Posterior vena cava (tissue), 2 donors: Measurements from ENCODE around the gene FCHSD2. TPM values are rescaled to one million over a fixed set of nuclear protein-coding genes. Genes with fewer than 3 reads are reported as not detected.
"Not testable (repeated sequence)": the region's sequence is repeated elsewhere in the genome, so short reads cannot be mapped to it uniquely, and the experiment has no call there.

Experiments
- DNase-seq: peaks from one replicate; pipeline ENCODE4 v3.0.0-alpha.2; 2020; ENCODE audit warnings: low spot score
- intact Hi-C, 2 donors: fragments of 100-400 bp; cut with DNase I; formaldehyde crosslinking; loops; one replicate each; pipeline versions ENCODE4 v1.14.1 to v1.14.2; 2022 to 2023
- total RNA-seq, 2 donors: library from RNA; stranded (reverse); fragmentation: NEBNext Ultra II Directional; extraction: Animal tissue kit (Norgen Biotek cat#: 25700); gene quantifications; one replicate each; pipeline ENCODE4 v1.2.1, GENCODE V29; 2021
- donor health status: DM: yes; HTN: yes; CAD: no.
- donor health status: DM: yes; HTN: yes; CAD: no.

The FCHSD2 gene
- total RNA-seq, 2 donors from 2014 or later: 55.6 to 62.1 TPM

DNA sequence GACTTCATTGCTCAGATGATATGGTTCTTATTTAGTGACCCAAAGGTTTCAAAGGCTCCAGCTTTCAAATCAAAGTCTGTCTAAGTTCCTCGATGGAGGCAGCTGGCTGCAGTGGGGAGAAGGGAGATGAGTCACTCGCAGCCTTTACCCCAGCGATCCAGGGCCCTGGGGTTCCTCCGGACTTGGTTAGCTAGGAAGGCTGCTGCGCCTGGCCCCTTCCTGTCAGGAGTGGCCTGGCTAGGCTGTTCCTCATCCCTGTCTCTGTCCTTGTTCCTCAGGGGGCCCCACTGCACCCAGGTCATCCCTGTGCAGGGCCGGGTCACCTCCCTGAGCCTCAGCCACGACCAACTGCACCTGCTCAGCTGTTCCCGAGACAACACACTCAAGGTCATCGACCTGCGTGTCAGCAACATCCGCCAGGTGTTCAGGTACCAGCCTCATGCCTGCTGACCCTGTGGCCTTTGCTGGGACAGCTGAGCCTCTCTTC is 314.0 kb downstream of the FCHSD2 start:
- intact Hi-C loops: loop anchor here in 1 of 2 donors (10.0 kb wide), 2 partner anchors 317 to 417 kb away; partner anchors contain the start of gene FCHSD2
- DNase-seq: no peak

- DNase-seq: not testable (repeated sequence)
- intact Hi-C loops: loop anchor here in 1 of 2 donors (10.0 kb wide), 2 partner anchors 317 to 417 kb away; partner anchors contain the start of gene FCHSD2
These were observed 314.5 kb downstream of the FCHSD2 start for GRCh38 chr11:72827656-72828055.

DNA sequence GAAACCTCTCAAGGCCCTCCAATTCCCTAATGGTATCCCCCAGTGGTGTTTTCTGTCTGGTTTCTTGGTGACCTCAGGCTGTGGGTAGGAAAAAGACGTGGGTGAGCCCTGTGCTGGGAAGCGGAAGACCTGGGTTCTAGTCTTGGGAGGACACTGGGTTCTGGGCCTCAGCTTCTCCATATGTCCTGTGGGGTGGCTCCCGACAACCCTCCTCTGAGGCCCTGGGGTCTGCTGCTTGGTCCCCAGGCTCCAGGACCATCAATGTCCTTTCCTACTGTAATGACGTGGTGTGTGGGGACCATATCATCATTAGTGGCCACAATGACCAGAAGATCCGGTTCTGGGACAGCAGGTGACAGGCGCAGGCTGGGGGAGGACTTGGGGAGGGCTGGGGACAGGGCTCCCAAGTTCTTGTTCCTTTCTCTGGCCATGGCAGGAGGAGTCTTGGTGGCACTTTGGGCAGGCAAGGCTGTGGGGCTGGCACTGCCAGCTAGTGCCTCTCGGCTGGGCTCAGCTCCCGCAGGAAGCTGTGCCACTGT is 315.1 kb downstream of the FCHSD2 start:
- intact Hi-C loops: loop anchor here in 1 of 2 donors (10.0 kb wide), 2 partner anchors 318 to 418 kb away; partner anchors contain the start of gene FCHSD2
- DNase-seq: no peak

DNA sequence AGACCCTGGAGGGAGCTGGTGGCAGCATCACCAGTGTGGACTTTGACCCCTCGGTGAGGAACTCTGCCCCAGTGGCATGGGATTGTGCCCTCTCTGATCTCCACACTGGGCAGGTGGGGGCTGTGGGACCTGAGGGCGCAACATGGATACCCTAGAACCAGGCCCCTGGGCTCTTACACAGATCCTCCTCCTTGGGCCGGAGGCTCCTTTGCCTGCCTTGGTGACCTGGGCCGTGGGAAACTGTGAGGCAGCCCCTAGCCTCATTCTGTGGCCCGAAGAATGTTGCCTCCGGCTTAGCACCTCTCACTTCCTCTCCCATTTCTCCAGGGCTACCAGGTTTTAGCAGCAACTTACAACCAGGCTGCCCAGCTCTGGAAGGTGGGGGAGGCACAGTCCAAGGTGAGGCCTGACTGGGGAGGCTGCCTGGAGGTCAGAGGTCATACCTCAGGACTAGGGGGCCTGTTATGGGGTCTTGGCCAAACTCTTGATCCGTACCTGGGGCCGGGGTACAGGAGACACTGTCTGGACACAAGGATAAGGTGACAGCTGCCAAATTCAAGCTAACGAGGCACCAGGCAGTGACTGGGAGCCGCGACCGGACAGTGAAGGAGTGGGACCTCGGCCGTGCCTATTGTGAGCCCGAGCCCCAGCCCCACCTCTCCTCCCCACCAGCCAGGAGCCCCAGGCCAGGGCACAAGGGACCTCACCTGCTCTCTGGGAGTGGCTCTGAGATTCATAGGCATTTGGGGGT is 315.8 kb downstream of the FCHSD2 start:
- intact Hi-C loops: loop anchor here in 1 of 2 donors (10.0 kb wide), 2 partner anchors 318 to 418 kb away; partner anchors contain the start of gene FCHSD2
- no peak for DNase-seq

DNA sequence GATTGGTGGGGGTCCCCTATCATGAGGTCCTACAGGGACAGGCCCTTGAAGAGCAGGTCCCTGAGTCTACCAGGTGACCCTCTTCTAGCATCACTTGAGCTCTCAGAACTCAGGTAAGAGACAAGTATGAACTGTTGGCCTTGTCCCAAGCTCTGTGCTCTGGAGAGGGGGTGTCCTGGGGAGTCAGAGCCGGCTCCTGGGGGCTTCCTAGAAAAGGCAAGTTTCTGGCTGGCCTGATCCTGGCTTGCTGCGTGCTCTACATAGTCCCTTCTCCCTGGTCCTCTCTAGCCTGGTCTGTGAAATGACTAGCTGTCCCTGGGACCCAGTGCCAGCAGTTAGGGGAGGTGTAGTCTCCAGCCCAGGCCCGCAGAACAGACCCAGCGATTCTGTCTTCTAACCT is 316.5 kb downstream of the FCHSD2 start:
- intact Hi-C loops: loop anchor here in 1 of 2 donors (10.0 kb wide), 2 partner anchors 319 to 419 kb away; partner anchors contain the start of gene FCHSD2
- DNase-seq: no peak

DNA sequence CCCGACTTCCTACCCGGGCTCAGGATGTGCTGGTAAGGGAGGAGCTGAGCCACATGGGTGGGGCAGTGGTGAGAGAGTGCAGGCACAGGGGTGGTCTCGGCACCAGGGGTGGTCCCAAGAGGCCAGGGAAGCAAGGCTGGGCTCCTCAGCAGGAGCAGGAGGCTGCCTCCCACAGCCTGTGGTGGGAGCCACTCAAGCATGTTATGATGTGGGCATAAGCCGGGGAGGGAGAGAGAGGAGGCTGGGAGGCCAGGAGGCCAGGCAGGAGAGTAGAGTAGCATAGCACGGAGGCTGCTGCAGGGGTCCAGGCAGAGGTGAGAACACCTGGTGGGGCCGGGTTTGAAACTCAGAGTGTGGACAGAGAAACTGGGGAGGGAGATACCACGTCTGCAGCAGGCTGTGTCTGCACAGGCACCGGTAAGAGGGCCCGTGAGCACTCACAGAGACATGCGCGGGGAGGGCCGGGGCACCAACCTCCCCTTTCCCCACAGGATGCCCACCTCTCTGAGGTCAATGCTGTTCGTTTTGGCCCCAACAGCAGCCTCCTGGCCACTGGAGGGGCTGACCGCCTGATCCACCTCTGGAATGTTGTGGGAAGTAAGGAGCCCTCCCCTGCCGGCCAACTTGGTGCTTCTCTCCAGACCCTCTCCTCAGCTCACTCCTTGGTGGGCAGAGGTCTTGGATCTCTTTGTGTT is 317.2 kb downstream of the FCHSD2 start:
- DNase-seq: no peak
- intact Hi-C loops: loop anchor here in 1 of 2 donors (10.0 kb wide), 2 partner anchors 320 to 420 kb away; partner anchors contain the start of gene FCHSD2

GRCh38 chr11:72824020-72824419 is 318.1 kb downstream of the FCHSD2 start:
- intact Hi-C loops: loop anchor here in 1 of 2 donors (10.0 kb wide), 2 partner anchors 321 to 421 kb away; partner anchors contain the start of gene FCHSD2
- DNase-seq: no peak

DNA sequence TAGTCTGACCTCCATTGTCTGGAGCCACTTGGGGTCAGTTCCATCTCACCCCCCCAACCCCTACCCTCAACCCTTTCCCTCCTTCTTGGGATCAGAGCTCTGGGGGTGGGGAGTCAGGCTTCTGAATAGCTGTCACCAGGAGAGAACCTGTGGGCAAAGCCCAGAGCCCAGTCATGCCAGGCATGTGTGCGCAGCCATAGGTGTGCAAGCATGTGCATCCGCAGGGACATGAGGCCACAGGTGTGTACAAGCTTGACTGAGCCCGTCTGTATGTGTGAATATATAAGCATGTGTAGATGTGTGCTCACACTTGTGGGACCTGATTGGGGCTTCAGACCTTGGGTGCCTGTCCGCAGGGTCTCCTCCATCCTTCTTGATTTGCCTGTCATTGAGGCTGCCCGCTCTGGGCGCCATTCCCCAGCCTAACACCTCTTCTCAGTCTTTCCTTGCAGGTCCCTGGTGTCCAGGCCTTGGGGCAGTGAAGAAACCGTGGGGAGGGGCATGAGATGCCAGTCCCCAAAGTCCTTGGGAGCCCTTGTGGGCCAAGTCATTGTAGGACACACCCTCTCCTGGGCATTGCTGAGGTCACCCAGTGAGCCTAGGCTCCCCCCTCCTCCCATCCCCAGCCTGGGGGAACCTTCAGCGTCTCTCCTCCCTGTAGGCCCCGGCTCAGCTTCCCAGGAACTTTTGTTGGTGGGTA is 318.9 kb downstream of the FCHSD2 start:
- intact Hi-C loops: loop anchor here in 1 of 2 donors (10.0 kb wide), 2 partner anchors 322 to 422 kb away; partner anchors contain the start of gene FCHSD2
- DNase-seq: no peak

DNA sequence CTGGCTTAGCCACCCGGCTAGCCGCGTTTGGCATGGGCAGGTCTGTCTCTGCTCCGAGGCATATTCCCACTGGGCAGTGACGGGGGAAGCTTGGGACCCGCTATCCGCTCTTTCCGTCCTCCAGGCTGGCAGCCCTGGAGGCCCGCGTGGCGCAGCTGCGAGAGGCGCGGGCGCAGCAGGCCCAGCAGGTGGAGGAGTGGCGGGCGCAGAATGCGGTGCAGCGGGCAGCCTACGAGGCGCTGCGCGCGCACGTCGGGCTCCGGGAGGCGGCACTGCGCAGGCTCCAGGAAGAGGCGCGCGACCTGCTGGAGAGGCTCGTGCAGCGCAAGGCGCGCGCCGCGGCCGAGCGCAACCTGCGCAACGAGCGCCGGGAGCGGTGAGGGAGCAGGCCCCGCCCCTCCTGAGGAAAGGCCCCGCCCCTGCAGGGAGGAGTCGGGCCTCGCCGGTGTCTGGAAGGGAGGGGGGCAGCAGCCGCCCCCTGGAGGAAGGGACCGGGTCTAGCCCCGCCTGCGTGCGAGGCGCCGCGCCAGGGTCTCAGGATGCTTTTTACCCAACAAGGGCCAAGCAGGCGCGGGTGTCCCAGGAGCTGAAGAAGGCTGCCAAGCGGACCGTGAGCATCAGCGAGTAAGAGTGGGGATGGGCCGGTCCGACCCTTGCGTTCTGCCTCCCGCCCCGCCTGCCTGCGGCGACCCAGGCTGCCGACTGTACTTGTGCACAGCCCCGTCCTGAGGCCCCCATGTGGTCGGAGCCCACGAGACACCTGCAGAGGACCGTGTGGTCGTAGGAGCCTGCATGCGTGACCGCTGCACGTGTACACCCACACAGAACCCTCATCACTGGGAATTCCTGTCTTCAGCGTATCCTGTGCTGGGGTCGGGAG is 320.0 kb downstream of the FCHSD2 start:
- peak; percentile 94 for DNase-seq
- intact Hi-C loops: loop anchor here in 1 of 2 donors (10.0 kb wide), 2 partner anchors 323 to 423 kb away; partner anchors contain the start of gene FCHSD2

- no peak for DNase-seq
- intact Hi-C loops: loop anchor here in 1 of 2 donors (10.0 kb wide), 2 partner anchors 323 to 423 kb away; partner anchors contain the start of gene FCHSD2
These were observed 320.7 kb downstream of the FCHSD2 start for GRCh38 chr11:72821221-72821919.

DNA sequence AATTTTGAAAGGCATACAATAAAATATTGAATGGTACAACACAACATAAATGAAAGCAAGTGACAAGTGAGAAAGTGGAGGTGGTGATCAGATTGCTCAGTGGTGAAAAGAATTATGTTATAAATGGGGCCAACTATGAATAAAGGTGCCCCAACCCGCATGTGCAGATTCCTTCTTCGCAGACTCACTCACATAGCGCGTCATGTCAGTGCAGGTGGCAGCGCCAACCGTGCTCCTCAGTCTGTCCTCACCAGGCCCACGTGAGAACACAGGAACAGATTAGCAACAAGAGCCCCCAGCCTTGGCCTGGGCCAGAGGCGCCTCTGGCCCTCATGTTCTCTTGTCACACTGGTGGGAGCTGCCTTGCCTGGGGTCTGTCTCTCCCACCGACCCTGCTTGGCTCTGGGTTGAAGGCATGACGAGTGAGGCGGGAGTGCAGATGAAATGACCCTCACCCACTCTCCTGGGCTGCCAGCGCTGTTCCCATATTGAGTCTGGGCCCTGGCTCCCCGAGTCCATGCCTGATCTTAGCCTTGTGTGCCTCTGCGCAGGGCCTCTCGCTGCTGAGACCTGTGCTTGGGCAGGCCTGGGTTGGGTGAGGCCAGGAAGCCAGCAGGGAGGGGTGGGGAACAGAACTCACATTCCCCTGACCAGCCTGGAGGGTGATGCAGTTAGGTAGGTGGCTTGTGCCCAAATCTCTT is 321.5 kb downstream of the FCHSD2 start:
- intact Hi-C loops: loop anchor here in 1 of 2 donors (10.0 kb wide), 2 partner anchors 324 to 424 kb away; partner anchors contain the start of gene FCHSD2
- DNase-seq: no peak

GRCh38 chr11:72818971-72819370 is 323.1 kb downstream of the FCHSD2 start:
- no peak for DNase-seq
- intact Hi-C loops: loop anchor here in 1 of 2 donors (5.0 kb wide), 1 partner anchor 1343 kb away; no protein-coding TSS in a partner anchor

GRCh38 chr11:72817966-72818365 is 324.2 kb downstream of the FCHSD2 start:
- DNase-seq: no peak
- intact Hi-C loops: loop anchor here in 1 of 2 donors (5.0 kb wide), 1 partner anchor 1344 kb away; no protein-coding TSS in a partner anchor

DNA sequence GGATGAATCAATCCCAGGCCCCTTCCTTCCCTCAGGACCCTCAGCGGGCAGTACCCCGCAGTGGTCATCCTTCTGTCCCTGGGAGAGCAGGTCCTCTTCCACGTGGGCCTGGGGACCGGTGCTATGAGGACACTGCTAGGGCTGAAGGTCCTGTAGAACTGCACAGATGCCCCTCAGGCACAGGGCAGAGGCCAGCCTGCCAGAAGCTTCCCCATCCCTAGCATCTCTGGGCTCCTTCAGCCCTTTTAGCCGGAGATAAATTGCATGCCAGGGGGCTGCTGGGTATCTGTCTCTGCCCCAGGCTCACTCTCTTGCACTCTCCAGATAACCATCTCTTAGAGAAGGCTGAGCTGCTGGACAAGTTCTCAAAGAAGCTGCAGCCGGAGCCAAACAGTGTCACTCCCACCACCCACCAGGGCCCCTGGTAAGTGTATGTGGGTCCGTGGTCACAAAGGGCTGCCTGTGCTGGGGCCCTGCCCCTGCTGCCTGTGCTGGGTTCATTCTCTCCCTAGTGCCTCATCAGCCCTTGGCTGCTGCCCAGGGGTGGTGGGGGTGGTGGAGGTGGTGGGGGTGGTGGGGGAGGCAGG is 325.6 kb downstream of the FCHSD2 start:
- intact Hi-C loops: loop anchor here in 1 of 2 donors (5.0 kb wide), 1 partner anchor 1346 kb away; no protein-coding TSS in a partner anchor
- DNase-seq: no peak

- DNase-seq: no peak
- intact Hi-C loops: loop anchor here in 1 of 2 donors (5.0 kb wide), 1 partner anchor 1347 kb away; no protein-coding TSS in a partner anchor
These were observed 327.0 kb downstream of the FCHSD2 start for GRCh38 chr11:72815110-72815618.
